SH-SY5Y (cell line): Measurements from ENCODE around the gene CACNA1I.

ENCODE experiments used
- GATA2 ChIP-seq: IDR thresholded peaks from 2 replicates; pipeline ENCODE4 v1.6.1; 2011; ENCODE audit warnings: mild to moderate bottlenecking, low read depth, low read length
- GATA3 ChIP-seq: IDR thresholded peaks from 2 replicates; pipeline ENCODE4 v1.6.1; 2011; ENCODE audit warnings: low read depth, mild to moderate bottlenecking, low read length, moderate library complexity

The CACNA1I gene

GRCh38 chr22:39723899-39724351 is 153.4 kb downstream of the CACNA1I start:
- TF ChIP-seq GATA2 = no peak
- no peak for TF ChIP-seq GATA3

- TF ChIP-seq GATA3 (no peak), GATA2 (no peak)
These were observed 153.8 kb downstream of the CACNA1I start for GRCh38 chr22:39724390-39724789.

- TF ChIP-seq GATA2 (no peak), GATA3 (no peak)
These were observed 154.3 kb downstream of the CACNA1I start for GRCh38 chr22:39724857-39725256.

GRCh38 chr22:39725351-39726035 is 154.9 kb downstream of the CACNA1I start:
- TF ChIP-seq GATA3 (no peak), GATA2 (no peak)

GRCh38 chr22:39727541-39727940 is 157.0 kb downstream of the CACNA1I start:
- no peak for TF ChIP-seq GATA3

- TF ChIP-seq GATA3 (no peak), GATA2 (no peak)
These were observed 157.8 kb downstream of the CACNA1I start for GRCh38 chr22:39728236-39728860.

GRCh38 chr22:39729141-39729934 is 158.8 kb downstream of the CACNA1I start:
- TF ChIP-seq GATA3 (no peak), GATA2 (no peak)

GRCh38 chr22:39731481-39731880 is 160.9 kb downstream of the CACNA1I start:
- TF ChIP-seq GATA3 (no peak), GATA2 (no peak)

- no peak for TF ChIP-seq GATA2
- TF ChIP-seq GATA3 = no peak
These were observed 161.5 kb downstream of the CACNA1I start for GRCh38 chr22:39731881-39732555.

GRCh38 chr22:39732625-39733024 is 162.1 kb downstream of the CACNA1I start:
- TF ChIP-seq GATA2 = no peak

GRCh38 chr22:39733191-39733590 is 162.6 kb downstream of the CACNA1I start:
- TF ChIP-seq GATA2 = no peak
- TF ChIP-seq GATA3 = no peak

- TF ChIP-seq GATA2 = no peak
- no peak for TF ChIP-seq GATA3
These were observed 164.3 kb downstream of the CACNA1I start for GRCh38 chr22:39734866-39735265.

- no peak for TF ChIP-seq GATA3
- no peak for TF ChIP-seq GATA2
These were observed 165.2 kb downstream of the CACNA1I start for GRCh38 chr22:39735776-39736175.

- TF ChIP-seq GATA3 (no peak), GATA2 (no peak)
These were observed 168.2 kb downstream of the CACNA1I start for GRCh38 chr22:39738746-39739145.
